OCI-LY3 (cell line): ENCODE measurements around the gene PTPRM.

Experiments
- H2AFZ ChIP-seq: fragments of 200-600, 300-600 bp; shearing (Covaris generic); 2 replicates; pipeline ENCODE4 v1.6.0; 2014; ENCODE audit warnings: antibody characterized with exemption, low read depth, low read length
- H3K27ac ChIP-seq: fragments of 200-600, 300-600 bp; sonication (generic); 2 replicates; pipeline ENCODE4 v1.5.1; 2014; ENCODE audit warnings: mild to moderate bottlenecking, low read length, moderate library complexity, mixed read lengths
- H3K27me3 ChIP-seq: fragments of 200-600, 300-600 bp; sonication (generic); 2 replicates; pipeline ENCODE4 v1.6.1; 2014; ENCODE audit warnings: low read depth, low read length, mixed read lengths
- H3K36me3 ChIP-seq: fragments of 200-600, 300-600 bp; sonication (generic); replicated peaks from 2 replicates; pipeline ENCODE3; 2014; ENCODE audit warnings: low read depth, low read length, mixed read lengths
- H3K4me1 ChIP-seq: fragments of 300-600, 200-600 bp; sonication (generic); 2 replicates; pipeline ENCODE4 v1.6.1; 2014; ENCODE audit warnings: low read length, mixed read lengths
- H3K4me2 ChIP-seq: fragments of 200-600, 300-600 bp; sonication (generic); 2 replicates; pipeline ENCODE4 v1.6.1; 2014; ENCODE audit warnings: low read length, mixed read lengths
- H3K4me3 ChIP-seq: fragments of 300-600, 200-600 bp; sonication (generic); 2 replicates; pipeline ENCODE4 v1.5.1; 2014; ENCODE audit warnings: antibody characterized with exemption, mild to moderate bottlenecking, low read length, moderate library complexity
- H3K79me2 ChIP-seq: fragments of 300-600, 200-600 bp; shearing (Covaris generic); 2 replicates; pipeline ENCODE4 v1.6.1; 2014; ENCODE audit warnings: mild to moderate bottlenecking, low read length, mixed read lengths
- H3K9ac ChIP-seq: fragments of 300-600, 200-600 bp; shearing (Covaris generic); 2 replicates; pipeline ENCODE4 v1.6.0; 2014; ENCODE audit warnings: mild to moderate bottlenecking, low read length, moderate library complexity
- H3K9me3 ChIP-seq: fragments of 200-600, 300-600 bp; shearing (Covaris generic); 2 replicates; pipeline ENCODE4 v1.6.1; 2014; ENCODE audit warnings: low read length, mixed read lengths; ENCODE audit not compliant: insufficient read depth
- H4K20me1 ChIP-seq: fragments of 200-600, 300-600 bp; sonication (generic); 2 replicates; pipeline ENCODE4 v1.6.1; 2016; ENCODE audit warnings: low read length, mixed read lengths; ENCODE audit not compliant: insufficient read depth
- EZH2phosphoT487 ChIP-seq: fragments of 200-600 bp; shearing (Covaris generic); IDR thresholded peaks from 2 replicates; pipeline ENCODE4 v1.6.1; 2018; ENCODE audit warnings: antibody characterized with exemption, mixed run types, low read depth
- TF ChIP-seq, protein P1 (sequence below): fragments of 200-600, 300-600 bp; sonication (generic); IDR thresholded peaks from 2 replicates; pipeline ENCODE4 v1.5.1; 2014; ENCODE audit warnings: antibody characterized with exemption, low read length, low read depth

PTPRM gene

DNA sequence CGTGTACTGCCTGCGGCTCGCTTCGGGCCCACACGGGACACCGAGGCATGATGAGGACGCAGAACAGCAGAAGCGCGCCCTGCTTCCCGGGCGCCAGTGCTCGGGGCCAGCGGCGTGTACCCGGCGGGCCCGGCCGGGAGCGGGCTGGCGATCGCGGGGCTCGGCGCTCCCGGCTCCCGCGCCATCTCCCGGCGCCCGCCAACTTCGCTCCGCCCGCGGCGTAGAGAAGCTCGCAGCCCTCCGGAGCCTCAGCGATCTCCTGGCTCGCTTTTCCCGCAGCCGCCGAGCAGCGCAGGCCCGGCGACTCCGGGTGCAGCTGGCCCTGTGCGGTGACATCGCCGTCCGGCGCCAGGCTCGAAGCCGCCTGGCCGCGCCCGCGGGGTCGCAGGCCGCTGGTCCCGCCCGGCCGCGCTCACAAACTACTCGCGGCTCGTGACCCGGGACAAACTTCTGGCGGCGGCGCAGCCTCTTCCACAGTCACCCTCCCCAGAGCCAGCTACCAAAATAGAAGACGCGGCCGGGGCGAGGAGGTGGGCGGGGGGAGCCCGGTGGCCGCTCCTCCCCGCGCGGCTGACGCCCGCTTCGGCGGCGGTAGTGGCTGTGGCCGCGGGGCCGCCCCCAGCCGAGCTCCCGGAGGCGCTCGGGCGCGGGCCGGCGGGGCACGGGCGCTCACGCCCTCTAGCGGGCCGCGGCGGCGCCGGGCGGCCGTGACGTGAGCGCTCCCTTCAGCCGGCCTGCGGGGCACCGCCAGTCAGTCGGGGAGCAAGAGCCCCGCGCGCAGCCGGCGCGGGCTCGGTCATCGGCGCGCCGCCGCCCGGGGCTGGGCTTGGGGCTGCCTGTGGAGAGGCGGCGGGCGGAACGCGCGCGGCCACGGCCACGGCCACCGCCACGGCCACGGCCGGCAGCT, at the start of gene PTPRM:
TSS of gene PTPRM (plus strand) at position 750 of the 907 bp plus-strand sequence. CDS start 503 bp downstream, outside the sequence.
- Histone ChIP-seq H3K27me3 (no peaks in the 10 kb centered on the region), H3K4me1 (no peaks in the 10 kb centered on the region), H2AFZ (no peak within 1 kb of the TSS), H3K79me2 (no peaks in the 10 kb centered on the region), H4K20me1 (no peaks in the 10 kb centered on the region), H3K9me3 (no peaks in the 10 kb centered on the region), H3K36me3 (no peaks in the 10 kb centered on the region), H3K27ac (no peak within 1 kb of the TSS), H3K9ac (no peak within 1 kb of the TSS), H3K4me2 (no peak within 1 kb of the TSS), H3K4me3 (no peak within 1 kb of the TSS)
- no peak for TF ChIP-seq EZH2phosphoT487
- TF ChIP-seq, protein P1, sequence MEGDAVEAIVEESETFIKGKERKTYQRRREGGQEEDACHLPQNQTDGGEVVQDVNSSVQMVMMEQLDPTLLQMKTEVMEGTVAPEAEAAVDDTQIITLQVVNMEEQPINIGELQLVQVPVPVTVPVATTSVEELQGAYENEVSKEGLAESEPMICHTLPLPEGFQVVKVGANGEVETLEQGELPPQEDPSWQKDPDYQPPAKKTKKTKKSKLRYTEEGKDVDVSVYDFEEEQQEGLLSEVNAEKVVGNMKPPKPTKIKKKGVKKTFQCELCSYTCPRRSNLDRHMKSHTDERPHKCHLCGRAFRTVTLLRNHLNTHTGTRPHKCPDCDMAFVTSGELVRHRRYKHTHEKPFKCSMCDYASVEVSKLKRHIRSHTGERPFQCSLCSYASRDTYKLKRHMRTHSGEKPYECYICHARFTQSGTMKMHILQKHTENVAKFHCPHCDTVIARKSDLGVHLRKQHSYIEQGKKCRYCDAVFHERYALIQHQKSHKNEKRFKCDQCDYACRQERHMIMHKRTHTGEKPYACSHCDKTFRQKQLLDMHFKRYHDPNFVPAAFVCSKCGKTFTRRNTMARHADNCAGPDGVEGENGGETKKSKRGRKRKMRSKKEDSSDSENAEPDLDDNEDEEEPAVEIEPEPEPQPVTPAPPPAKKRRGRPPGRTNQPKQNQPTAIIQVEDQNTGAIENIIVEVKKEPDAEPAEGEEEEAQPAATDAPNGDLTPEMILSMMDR, result no peak

DNA sequence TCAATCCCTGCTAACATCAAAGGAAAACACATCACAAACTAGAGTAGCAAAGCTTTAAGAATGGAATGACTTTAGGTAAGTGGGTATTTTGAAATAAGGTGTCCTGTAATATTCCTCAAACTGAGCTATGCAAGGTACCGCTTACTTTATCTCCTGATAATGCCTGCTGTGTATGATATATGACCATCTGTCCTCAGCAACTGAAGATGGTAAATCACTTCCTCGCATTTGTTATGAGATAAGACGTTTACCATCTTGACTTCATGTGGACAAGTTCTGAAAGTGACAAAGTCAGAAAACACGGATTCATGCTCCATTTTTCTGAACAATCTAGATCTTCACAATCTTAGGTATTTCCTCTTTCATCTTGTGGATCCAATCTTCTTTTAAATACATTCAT, 49.3 kb upstream of the PTPRM start:
- no peak overlapping the region for H2AFZ ChIP-seq

DNA sequence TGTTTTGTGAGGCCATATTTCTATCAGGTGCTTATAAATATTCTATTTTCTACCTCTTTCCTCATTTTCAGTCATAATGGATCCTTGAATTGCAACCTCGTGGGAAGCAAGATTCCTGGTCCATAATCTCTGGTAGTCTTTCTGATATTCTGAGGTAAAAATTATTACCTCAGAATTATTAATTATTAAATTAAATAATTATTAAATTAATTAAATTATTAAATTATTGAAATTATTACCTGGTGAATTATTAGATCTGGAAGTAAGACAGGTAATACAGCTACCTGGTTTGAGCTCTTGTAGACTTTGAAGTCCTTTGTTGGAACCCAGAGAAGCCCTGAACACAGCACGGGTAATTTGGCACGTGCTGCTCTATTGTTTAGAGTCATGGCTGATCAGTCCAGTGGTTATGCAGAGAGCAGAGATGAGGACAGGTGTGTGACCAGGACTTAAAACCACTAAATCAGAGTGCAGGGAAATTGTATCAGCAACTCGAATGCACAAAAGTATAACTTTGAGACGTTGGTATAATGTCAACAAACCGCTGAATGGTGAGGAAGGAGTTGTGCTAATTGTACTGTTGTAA, 46.8 kb upstream of the PTPRM start:
- Histone ChIP-seq H3K27me3 (no peaks in the 10 kb centered on the region), H3K9ac (no peak overlapping the region), H2AFZ (no peak overlapping the region), H3K4me2 (no peak overlapping the region), H3K36me3 (no peaks in the 10 kb centered on the region), H3K27ac (no peak overlapping the region), H4K20me1 (no peaks in the 10 kb centered on the region), H3K9me3 (no peaks in the 10 kb centered on the region), H3K79me2 (no peaks in the 10 kb centered on the region), H3K4me1 (no peaks in the 10 kb centered on the region), H3K4me3 (no peak overlapping the region)
- TF ChIP-seq, protein P1, result no peak
- no peak for TF ChIP-seq EZH2phosphoT487

More for the DNA sequence above, 49.3 kb upstream of the PTPRM start:
- H3K27me3 ChIP-seq, result no peaks in the 10 kb centered on the region
- H4K20me1 ChIP-seq, result no peaks in the 10 kb centered on the region
- H3K36me3 ChIP-seq, result no peaks in the 10 kb centered on the region
- no peak for TF ChIP-seq EZH2phosphoT487
- TF ChIP-seq, protein P1, result no peak
- no peak overlapping the region for H3K9ac ChIP-seq
- no peaks in the 10 kb centered on the region for H3K9me3 ChIP-seq
- H3K27ac ChIP-seq, result no peak overlapping the region
- no peaks in the 10 kb centered on the region for H3K79me2 ChIP-seq
- no peaks in the 10 kb centered on the region for H3K4me1 ChIP-seq
- no peak overlapping the region for H3K4me2 ChIP-seq
- no peak overlapping the region for H3K4me3 ChIP-seq

DNA sequence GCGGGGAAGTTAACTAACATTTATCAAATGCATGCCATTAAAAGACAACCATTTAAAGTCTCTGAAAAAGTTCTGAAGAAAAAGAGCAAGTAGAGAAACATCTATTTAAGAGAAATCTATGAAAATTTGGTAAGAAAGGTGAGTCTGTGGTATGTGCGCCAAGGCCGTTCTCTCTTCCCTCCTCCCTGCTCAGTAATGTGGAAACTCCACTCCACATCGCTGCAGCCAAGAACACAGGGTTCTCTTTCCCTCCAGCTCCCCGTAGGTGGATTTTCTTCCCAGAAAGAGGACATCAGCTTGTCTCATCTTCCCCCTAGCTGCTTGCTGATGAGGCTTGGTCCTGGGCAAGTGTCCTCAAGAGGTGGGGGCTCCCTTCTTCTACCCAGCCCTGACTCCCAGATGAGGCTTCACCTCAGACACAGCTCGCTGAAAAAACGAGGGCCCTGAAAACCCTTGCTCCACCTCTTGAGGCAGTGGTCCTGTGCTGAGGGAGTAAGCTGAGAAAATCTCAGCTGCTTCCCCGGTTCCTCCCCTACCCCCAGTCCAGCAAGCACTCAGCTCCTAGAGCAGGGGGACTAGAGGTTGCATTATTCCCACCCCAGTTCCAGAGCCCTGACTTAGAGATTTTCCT, 45.8 kb upstream of the PTPRM start:
- H3K79me2 ChIP-seq, result no peaks in the 10 kb centered on the region
- H3K9ac ChIP-seq, result no peak overlapping the region
- no peak overlapping the region for H3K4me3 ChIP-seq
- no peaks in the 10 kb centered on the region for H4K20me1 ChIP-seq
- no peak overlapping the region for H3K27ac ChIP-seq
- H3K4me1 ChIP-seq, result no peaks in the 10 kb centered on the region
- H3K4me2 ChIP-seq, result no peak overlapping the region
- H3K36me3 ChIP-seq, result no peaks in the 10 kb centered on the region
- no peaks in the 10 kb centered on the region for H3K27me3 ChIP-seq
- no peak for TF ChIP-seq EZH2phosphoT487
- TF ChIP-seq, protein P1, result no peak
- no peak overlapping the region for H2AFZ ChIP-seq
- no peaks in the 10 kb centered on the region for H3K9me3 ChIP-seq
